Mammary epithelial cell (primary cell): Measurements from ENCODE around the gene S100Z.

Source experiments
- CTCF ChIP-seq, 2 donors: IDR thresholded peaks in 1 of 2; conservative IDR thresholded peaks in 1 of 2; 2 replicates each; pipeline ENCODE4 v1.5.1; 2011 to 2012; ENCODE audit warnings: inconsistent platforms in 2 of 2, low read length in 2 of 2, mild to moderate bottlenecking in 2 of 2, control low read depth in 1 of 2, low read depth in 1 of 2; ENCODE audit not compliant: insufficient read depth in 1 of 2; ENCODE audit errors: extremely low read depth in 1 of 2
- EZH2 ChIP-seq: IDR thresholded peaks from 2 replicates; pipeline ENCODE4 v1.6.1; 2012; ENCODE audit warnings: low read length, inconsistent platforms, borderline replicate concordance

- TF ChIP-seq CTCF (conservative IDR thresholded peaks at IDR 0.05 in 1 of 2, IDR thresholded peaks at IDR 0.05 in 1 of 2; ENCODE audit: extremely low read depth in 1 of 2, insufficient read depth in 1 of 2, low read depth in 1 of 2, low read length in 2 of 2) (no peak), EZH2 (no peak)
These were observed 106.2 kb downstream of the S100Z start for GRCh38 chr5:76956033-76956432.
